WERI-Rb-1 (cell line): ENCODE measurements around the gene TSBP1.

Source experiments
- DNase-seq: peaks from one replicate; pipeline ENCODE4 v3.0.0-alpha.2; 2020
- H3K27ac ChIP-seq: fragments of 250-450 bp; sonication (Bioruptor Pico); 2 replicates; pipeline ENCODE4 v1.5.1; 2020; ENCODE audit warnings: mild to moderate bottlenecking, moderate library complexity
- H3K27me3 ChIP-seq: fragments of 250-450 bp; sonication (Bioruptor Pico); 2 replicates; pipeline ENCODE4 v1.5.1; 2021; ENCODE audit warnings: mild to moderate bottlenecking, low read depth, moderate library complexity; ENCODE audit not compliant: insufficient read depth, severe bottlenecking
- H3K36me3 ChIP-seq: fragments of 250-450 bp; sonication (Bioruptor Pico); 2 replicates; pipeline ENCODE4 v1.5.1; 2020; ENCODE audit warnings: mild to moderate bottlenecking, moderate library complexity
- H3K4me3 ChIP-seq: 2 replicates; pipeline ENCODE4 v1.5.1; 2011; ENCODE audit warnings: low read depth, mild to moderate bottlenecking, control low read depth, low read length
- H3K9me3 ChIP-seq: fragments of 250-450 bp; sonication (Bioruptor Pico); 2 replicates; pipeline ENCODE4 v1.5.1; 2021; ENCODE audit warnings: mild to moderate bottlenecking, moderate library complexity; ENCODE audit not compliant: severe bottlenecking
- CTCF ChIP-seq: IDR thresholded peaks from 2 replicates; pipeline ENCODE4 v1.5.1; 2011; ENCODE audit warnings: low read depth, mild to moderate bottlenecking, control low read depth, inconsistent platforms, low read length

TSBP1 gene

DNA sequence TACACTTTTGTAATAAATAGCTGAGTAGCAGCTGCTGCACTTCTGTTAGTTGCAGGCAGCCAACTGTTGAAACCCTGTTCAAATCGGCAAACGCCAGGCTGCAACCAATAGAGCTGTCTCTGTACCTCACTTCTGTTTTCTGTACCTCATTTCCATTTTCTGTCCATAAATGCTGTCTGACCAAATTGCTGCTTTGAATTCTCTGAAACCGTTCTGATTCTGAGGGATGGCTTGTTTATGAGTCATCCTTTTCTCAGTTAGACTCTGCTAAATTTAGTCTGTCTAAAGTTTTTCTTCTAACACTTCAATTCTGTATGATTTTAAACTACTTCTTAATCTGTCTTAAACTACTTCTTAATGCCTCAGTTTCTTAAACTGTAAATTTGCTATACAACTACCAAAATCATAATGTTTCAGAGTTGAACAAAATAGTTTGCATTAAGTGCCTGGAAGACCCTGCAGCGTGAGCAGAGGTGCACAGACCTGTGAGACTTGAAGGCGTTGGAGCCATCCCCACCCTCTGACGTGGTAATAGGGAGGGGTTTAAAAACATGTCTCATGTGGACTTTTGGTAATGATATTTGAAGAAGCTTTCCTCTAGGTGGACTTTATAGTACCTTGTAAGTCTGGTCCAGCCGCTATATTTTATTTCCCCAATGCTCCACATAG lies 25.7 kb upstream of the TSBP1 start:
- DNase-seq = no peak
- no peak for TF ChIP-seq CTCF
- Histone ChIP-seq H3K9me3 (no peaks in the 10 kb centered on the region), H3K4me3 (no peak overlapping the region), H3K27me3 (peaks cover 26% of the 10 kb centered on the region), H3K27ac (no peak overlapping the region), H3K36me3 (no peaks in the 10 kb centered on the region)

DNA sequence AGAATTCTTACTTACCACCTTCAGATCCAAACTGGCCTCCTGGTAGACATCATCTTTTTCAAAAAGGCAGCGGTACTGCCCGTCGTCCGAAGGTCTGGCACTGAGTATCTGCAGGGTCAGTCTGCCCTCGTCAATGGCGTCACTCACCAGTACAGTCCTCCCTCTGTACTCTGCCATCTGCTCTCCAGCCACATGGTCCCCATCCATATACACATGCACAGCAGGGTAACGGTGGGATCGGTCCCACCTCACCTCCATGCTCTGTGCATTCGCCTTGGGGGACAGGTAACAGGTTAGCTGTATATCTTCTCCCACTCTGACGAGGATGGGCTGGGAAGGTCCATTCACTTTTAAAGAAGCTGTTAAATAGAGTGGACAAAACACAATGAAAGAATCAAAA lies 24.3 kb upstream of the TSBP1 start:
- no peak for TF ChIP-seq CTCF
- DNase-seq = no peak
- Histone ChIP-seq H3K9me3 (no peaks in the 10 kb centered on the region), H3K27me3 (peaks cover 31% of the 10 kb centered on the region), H3K36me3 (no peaks in the 10 kb centered on the region), H3K4me3 (no peak overlapping the region), H3K27ac (no peak overlapping the region)

GRCh38 chr6:32393665-32394420 lies 22.1 kb upstream of the TSBP1 start:
- no peak overlapping the region for H3K27ac ChIP-seq
- no peak overlapping the region for H3K4me3 ChIP-seq
- H3K27me3 ChIP-seq = peaks cover 45% of the 10 kb centered on the region
- H3K36me3 ChIP-seq = no peaks in the 10 kb centered on the region
- no peaks in the 10 kb centered on the region for H3K9me3 ChIP-seq
- DNase-seq = peak; percentile 23
- no peak for TF ChIP-seq CTCF

DNA sequence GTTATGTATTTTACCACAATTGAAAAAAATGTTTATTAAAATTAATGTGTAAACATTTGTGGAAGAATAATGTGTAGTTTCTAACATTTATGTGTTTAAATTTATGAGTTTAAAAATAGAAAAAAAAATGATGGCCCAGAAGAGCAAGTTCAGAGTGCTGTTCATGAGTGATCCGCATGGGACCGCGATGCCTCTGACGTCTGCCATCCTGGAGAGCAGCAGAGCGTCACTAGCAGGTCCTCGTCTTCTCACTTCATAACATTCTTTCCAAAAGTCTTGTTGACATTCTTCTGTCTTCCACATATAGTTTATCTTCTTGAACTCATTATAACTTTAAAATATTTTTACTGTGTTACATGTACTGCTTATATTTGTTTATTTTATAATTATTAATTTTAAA lies 19.8 kb upstream of the TSBP1 start:
- H3K4me3 ChIP-seq = no peak overlapping the region
- peaks cover 65% of the 10 kb centered on the region for H3K27me3 ChIP-seq
- H3K27ac ChIP-seq = no peak overlapping the region
- no peak for DNase-seq
- no peak for TF ChIP-seq CTCF
- no peaks in the 10 kb centered on the region for H3K9me3 ChIP-seq
- no peaks in the 10 kb centered on the region for H3K36me3 ChIP-seq

GRCh38 chr6:32387589-32388340 lies 16.1 kb upstream of the TSBP1 start:
- DNase-seq = no peak
- H3K4me3 ChIP-seq = no peak overlapping the region
- no peaks in the 10 kb centered on the region for H3K36me3 ChIP-seq
- peaks cover 49% of the 10 kb centered on the region for H3K27me3 ChIP-seq
- TF ChIP-seq CTCF = no peak
- H3K9me3 ChIP-seq = no peaks in the 10 kb centered on the region
- no peak overlapping the region for H3K27ac ChIP-seq
